Forelimb muscle (tissue), 1 donor: ENCODE measurements around the gene PLCB3. TPM values are rescaled to one million over a fixed set of nuclear protein-coding genes. Genes with fewer than 3 reads are reported as not detected.
"Not testable (repeated sequence)": the region's sequence is repeated elsewhere in the genome, so short reads cannot be mapped to it uniquely, and the experiment has no call there.

Source experiments
- DNase-seq: peaks from one replicate; pipeline ENCODE4 v3.0.0-alpha.2; 2013; ENCODE audit warnings: low read depth
- polyA plus RNA-seq: library from polyadenylated mRNA; unstranded; fragments of 120-200 nt; gene quantifications from one replicate; pipeline ENCODE4 v1.2.1, GENCODE V29; 2013; ENCODE audit not compliant: insufficient read length

PLCB3 gene
- polyA plus RNA-seq, 1 donor, result 9.7 TPM

DNA sequence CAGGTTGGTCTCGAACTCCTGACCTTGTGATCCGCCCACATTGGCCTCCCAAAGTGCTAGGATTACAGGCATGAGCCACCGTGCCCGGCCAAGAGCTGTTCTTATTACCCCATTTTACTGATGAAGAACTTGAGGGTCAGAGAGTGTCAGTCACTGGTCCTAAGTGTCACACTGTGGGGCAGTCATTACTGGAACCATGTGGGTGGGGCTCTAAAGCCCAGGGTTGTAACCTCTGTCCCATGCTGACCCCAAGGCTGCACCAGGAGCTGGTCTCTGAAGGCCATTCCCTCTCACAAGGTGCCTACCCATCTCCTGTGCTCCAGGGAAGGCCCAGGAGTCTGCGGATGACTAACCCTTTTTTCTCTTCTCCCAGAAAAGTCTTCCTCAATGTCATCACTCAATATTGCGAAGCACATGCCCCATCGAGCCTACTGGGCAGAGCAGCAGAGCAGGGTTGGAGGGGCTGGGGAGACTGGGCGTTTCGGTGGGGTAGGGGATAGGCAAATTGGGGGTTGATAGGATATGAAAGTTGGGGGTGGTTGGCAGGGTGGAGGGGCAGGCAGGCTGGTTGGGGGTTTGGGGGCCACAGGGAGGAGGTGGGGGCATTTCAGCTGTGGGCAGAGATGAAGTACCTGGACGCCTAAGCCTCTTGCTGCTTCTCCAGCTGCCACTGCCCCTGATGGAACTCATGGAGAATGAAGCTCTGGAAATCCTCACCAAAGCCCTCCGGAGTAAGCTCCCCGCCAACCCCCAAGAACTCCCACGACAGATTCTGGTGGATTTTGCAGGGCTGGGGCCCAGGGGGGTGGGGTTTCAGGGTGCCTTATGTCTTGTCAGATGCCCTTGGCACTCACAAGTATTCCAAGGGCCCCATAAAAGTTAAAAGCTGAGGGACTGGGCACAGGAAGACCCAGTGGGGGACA is 52.0 kb downstream of the PLCB3 start:
- no peak for DNase-seq

DNA sequence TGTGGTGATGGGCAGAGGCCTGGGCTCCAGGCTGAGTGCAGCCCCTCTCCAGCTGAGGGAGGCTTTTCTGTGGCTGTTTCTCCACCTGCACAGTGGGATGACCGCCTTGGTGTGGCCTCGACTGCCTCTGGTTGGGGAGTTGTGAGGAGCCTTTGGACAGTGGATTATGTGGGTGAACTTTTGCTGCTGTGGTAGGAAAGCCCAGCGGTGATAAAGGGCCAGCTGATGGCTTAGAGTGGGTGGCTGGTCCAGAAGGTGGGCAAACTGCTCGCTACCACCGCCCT is 52.6 kb downstream of the PLCB3 start:
- no peak for DNase-seq

GRCh38 chr11:64304316-64305072 is 53.2 kb downstream of the PLCB3 start:
- DNase-seq, result no peak

DNA sequence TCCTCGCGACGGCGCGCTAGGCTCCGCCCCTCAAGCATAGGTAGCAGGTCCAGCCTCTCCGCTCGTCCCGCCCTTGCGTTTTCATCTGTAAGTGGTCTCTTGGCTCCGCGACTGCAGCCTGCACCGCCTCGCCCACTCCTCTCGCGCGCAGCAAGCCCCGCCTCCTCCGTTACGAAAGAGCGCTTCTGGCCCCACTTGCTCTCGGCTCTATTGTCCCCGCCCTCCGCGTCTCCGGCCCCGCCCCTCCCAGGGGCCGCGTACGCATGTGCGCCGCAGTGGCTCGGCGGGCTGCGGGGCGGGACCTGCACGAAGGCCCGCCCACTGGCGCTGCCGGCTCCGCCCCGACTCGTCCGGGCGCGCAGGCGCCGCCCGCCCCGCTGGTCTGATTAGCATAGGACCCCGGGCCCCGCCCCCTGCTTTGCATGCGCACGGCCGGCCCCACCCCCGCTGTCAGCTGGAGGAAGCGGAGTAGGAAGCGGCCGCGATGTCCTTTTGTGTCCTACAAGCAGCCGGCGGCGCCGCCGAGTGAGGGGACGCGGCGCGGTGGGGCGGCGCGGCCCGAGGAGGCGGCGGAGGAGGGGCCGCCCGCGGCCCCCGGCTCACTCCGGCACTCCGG is 53.9 kb downstream of the PLCB3 start, which contains the start of gene ESRRA:
ESRRA (plus strand) TSS at position 450 of the 616 bp plus-strand sequence. CDS start 1,656 bp downstream, outside the sequence.
- DNase-seq, result peak; percentile 92

DNA sequence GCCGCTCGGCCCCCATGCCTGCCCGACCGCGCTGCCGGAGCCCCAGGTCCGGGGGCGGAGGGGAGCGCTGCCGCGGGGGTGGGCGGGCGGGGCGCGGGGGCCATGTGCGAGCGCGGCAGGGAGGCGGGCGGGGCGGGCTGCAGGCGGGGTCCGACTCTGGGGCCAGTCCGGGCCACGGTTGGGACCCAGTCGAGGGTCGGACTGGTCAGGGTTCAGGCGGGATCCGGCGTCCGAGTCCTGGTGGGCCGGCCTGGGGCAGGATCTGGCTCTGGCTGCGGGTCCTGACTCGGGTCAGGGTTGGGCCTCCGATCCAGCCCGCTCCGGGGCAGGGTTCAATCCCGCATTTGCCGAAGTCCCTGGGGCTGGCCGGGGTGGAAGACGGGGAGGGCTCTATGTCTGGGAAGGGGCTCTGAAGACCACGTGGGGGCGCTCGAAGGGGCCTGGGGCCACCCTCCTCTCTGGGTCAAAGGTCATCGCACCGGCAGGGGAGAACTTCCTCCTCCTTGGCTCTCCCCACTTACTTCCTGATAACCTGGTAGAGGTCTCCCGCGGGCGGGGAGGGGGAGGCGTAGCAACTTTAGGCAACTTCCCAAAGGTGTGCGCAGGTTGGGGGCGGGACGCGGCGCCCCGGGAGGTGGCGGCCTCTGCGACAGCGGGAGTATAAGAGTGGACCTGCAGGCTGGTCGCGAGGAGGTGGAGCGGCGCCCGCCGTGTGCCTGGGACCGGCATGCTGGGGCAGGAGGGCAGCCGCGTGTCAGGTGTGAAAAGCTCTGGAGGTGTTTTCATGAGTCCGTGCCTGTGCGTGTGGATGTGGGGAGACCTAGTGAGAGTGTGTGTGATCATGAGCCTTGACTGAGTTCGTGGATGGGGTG is 54.6 kb downstream of the PLCB3 start:
- no peak for DNase-seq

- no peak for DNase-seq
Observed at GRCh38 chr11:64306563-64306875, 55.2 kb downstream of the PLCB3 start.

- no peak for DNase-seq
Observed at GRCh38 chr11:64306876-64307622, 55.7 kb downstream of the PLCB3 start.

- DNase-seq, result not testable (repeated sequence)
Observed at GRCh38 chr11:64307795-64308194, 56.5 kb downstream of the PLCB3 start.

- DNase-seq, result no peak
Observed at GRCh38 chr11:64312947-64313346, 61.6 kb downstream of the PLCB3 start.

GRCh38 chr11:64313491-64314145 is 62.3 kb downstream of the PLCB3 start:
- DNase-seq, result no peak

DNA sequence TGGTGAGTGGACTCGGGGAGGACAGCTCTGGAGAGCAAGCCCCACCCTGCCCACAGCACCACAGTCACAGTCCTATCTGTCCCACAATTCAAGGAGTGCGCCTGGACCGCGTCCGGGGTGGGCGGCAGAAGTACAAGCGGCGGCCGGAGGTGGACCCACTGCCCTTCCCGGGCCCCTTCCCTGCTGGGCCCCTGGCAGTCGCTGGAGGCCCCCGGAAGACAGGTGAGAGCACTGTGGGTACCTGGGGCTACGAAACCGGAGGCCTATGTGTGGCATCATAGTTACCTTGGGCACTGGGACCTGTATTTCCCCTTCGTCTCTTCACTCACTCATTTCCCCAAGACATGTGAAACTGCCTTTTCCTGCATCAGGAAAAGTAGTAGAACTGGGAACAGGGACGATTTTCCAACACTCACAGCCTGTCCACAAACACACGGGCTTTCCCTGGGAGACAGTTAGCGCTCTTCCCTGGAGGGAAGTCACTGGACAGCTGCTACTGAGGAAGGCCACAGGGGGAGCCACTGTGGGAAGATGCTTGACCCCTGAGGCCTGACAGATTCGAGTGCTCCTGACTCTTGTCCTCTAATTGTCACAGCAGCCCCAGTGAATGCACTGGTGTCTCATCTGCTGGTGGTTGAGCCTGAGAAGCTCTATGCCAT is 62.9 kb downstream of the PLCB3 start:
- DNase-seq, result no peak

- no peak for DNase-seq
Observed at GRCh38 chr11:64314805-64315561, 63.7 kb downstream of the PLCB3 start.

- not testable (repeated sequence) for DNase-seq
Observed at GRCh38 chr11:64315667-64316526, 64.6 kb downstream of the PLCB3 start.

DNA sequence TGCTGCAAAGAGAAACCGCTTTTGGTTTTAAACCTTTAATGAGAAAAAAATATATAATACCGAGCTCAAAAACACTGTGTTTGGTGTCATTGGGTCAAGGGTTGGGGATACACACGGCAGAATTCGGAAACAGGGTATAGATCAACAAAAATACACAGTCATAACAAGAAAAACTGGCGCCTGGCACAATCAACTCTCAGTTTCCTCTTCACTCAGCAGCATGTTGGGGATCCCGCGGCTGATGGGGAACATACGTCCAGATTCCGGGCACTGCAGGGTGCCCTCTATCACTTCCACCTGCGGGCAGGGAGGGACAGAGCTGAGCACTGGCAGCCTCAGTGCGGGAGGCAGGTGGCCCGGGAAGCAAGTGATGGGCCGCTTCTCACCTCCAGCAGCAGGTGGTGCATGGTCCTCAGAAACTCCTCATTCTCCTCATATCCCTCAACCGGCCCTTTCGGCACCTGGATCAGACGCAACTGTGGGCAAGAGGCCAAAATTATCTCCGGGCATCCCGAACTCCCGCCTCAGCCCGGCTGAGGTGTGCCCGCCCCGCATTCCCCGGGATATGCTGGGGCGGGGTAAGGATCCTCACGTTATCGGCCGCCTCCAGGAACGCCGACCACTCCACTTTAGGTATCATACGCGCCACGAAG is 65.5 kb downstream of the PLCB3 start:
- DNase-seq, result no peak

- DNase-seq, result peak; percentile 94
Observed at GRCh38 chr11:64317325-64317960, 66.1 kb downstream of the PLCB3 start, which contains the start of gene TRMT112. Gene TRMT112 (minus strand): TSS chr11:64317559. CDS start chr11:64317526, 33 bp downstream.

- peak; percentile 96 for DNase-seq
Observed at GRCh38 chr11:64317961-64318765, 66.8 kb downstream of the PLCB3 start, which contains the start of gene PRDX5. Gene PRDX5 (plus strand): TSS chr11:64318121. CDS start chr11:64318216, 95 bp downstream.
